ENCODE results near the gene OR10H5.
"Not testable (repeated sequence)": the region's sequence is repeated elsewhere in the genome, so short reads cannot be mapped to it uniquely, and the experiment has no call there.

- TF ChIP-seq CTCF (conservative IDR thresholded peaks at IDR 0.05; ENCODE audit: low read length); EZH2phosphoT487 (IDR thresholded peaks at IDR 0.05; ENCODE audit: borderline replicate concordance, low read depth, low read length): not testable (repeated sequence)
Observed at GRCh38 chr19:15834232-15834631, 46.8 kb downstream of the OR10H5 start.

All from OCI-LY7 (cell line).